GM18868 (cell line): Measurements from ENCODE around the gene CASS4.

ENCODE experiments used
- ATAC-seq: cut with Tn5 transposase; IDR thresholded peaks from one replicate; pipeline ENCODE4 v1.9.1; 2021; ENCODE audit warnings: mild to moderate bottlenecking, moderate library complexity; ENCODE audit not compliant: unreplicated experiment

CASS4 gene

DNA sequence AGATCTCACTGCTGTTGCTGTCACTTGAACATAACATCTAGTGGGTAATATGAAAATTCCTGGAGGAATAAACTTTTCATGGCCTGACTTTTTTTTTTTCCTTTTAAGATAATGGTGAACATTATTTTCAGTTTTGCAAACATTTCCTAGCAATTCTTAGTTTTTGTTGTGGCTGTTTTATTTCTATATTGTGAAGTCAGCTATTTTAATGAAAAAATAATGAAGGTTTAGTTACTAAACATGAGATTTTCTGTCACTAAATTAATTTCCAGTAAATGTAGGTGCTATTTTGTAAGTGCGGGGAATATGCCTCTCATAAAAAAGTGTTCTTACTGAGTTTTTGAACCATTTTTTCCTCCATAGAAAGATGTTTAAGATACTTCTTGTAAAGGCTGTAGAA, 89.1 kb downstream of the CASS4 start:
- no peak for ATAC-seq

DNA sequence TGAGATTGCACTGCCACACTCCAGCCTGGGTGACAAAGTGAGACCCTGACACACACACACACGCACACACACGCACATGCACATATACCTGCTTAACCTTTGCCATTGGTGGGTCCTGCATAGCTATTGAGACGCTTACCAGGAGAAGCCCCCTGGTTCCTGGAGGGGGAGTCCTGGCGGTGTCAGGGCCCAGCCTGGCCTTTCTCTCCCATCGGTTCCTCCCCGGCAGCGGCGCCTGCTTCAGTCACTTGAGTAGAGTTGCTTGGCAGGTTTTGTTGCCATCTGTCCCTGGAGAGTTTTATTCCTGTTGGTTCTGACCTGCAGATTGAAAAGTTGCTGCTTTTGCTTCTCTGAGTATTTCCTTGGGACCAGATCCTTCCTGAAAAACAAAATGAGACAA, 91.9 kb downstream of the CASS4 start:
- ATAC-seq = no peak

DNA sequence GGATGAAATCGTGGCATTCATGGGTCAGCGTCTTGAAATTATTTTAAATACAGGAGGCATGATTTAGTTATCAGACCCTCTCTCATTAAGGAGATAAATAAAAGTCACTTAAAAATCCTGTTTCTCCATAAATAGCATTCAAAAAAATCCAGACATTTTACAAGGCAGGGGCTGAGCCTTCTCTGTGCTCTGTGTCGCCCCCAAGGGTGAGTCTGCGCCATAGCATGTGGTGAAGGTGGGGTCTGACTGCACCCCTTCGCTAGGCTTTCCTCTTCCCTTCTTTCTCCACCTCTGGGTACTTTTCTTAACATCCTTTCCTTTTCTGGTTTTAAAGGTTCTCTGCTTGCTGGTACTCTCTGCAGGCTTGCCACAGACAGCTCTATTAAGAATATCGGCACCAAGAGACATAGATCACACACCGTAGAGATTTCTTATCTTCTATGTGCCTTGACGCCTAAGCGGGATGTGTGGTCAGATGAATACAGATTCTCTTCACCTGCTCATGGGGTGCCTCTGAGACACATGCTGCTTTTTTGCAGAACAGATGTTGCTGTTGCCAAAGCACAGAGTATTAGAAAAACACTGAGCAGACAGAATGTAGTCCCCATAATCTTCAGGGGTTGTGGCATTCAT, 92.4 kb downstream of the CASS4 start:
- ATAC-seq = no peak

DNA sequence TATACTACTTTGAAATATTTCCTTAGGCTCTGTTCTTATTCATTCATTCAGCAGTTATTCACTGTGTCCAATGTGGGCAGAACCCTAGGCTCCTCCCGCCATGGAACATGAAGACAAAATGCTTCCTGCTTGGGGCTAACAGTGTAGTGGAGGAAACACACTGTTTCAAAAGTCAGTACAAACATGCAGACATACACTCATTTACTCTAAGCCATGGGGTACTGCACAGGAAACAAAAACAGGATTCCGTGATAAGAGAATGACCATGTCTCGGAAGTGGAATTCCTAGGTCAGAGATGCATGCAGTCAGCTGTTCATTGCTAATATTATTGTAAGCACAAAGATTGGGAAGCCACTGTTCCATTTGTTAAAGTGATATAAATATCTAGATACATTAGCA, 94.0 kb downstream of the CASS4 start:
- ATAC-seq = no peak
